Motor neuron (in vitro differentiated cells): ENCODE results near the gene LRRC14B. TPM values are rescaled to one million over a fixed set of nuclear protein-coding genes. Genes with fewer than 3 reads are reported as not detected.

ENCODE experiments used
- ATAC-seq, 8 experiments: fragments of 200-7000 bp; cut with Tn5 transposase; replicated peaks in 6 of 8; 2 replicates each; pipeline ENCODE4 v1.8.0; 2021; ENCODE audit warnings: mild to moderate bottlenecking in 8 of 8, moderate library complexity in 8 of 8
- H3K27ac ChIP-seq, 2 donors: fragments of 250-450 bp; sonication (Bioruptor Pico); 2 replicates each; pipeline ENCODE4 v1.9.0; 2021; ENCODE audit warnings: antibody characterized with exemption in 2 of 2, mild to moderate bottlenecking in 2 of 2, moderate library complexity in 1 of 2
- H3K4me1 ChIP-seq, 2 donors: fragments of 250-450 bp; sonication (Bioruptor Pico); replicated peaks in 1 of 2; 2 replicates each; pipeline ENCODE4 v1.6.1; 2021; ENCODE audit warnings: antibody characterized with exemption in 2 of 2, mild to moderate bottlenecking in 2 of 2, moderate library complexity in 1 of 2
- H3K4me3 ChIP-seq, 5 donors: fragments of 250-450 bp; sonication (Bioruptor Pico); 2 replicates each; pipeline ENCODE4 v1.9.0; 2021; ENCODE audit warnings: antibody characterized with exemption in 5 of 5, mild to moderate bottlenecking in 5 of 5, moderate library complexity in 4 of 5
- WGBS, 10 experiments: fragments of 450-650 bp; shearing (Covaris generic); methylation state at CpG; one replicate each; pipeline ENCODE4 v1.0.0; 2022; 5-methylcytosine and 5-hydroxymethylcytosine counted together
- in situ Hi-C, 9 experiments: fragments of 400-800 bp; cut with MboI; loops; one replicate each; pipeline ENCODE4 v1.15.0; 2021; ENCODE audit warnings: low sequenced_read_pairs in 9 of 9, low pct_unique_long_range_greater_than_20kb in 2 of 9; ENCODE audit not compliant: unreplicated experiment in 9 of 9
- total RNA-seq, 8 experiments: library from RNA; unstranded; fragments of 300-600 nt; gene quantifications; 2 replicates each; pipeline versions ENCODE4 v1.2.3 to v1.2.4, GENCODE V29; 2022

The LRRC14B gene
- total RNA-seq, 8 experiments from 2014 or later = 0.18 to 4.5 (median 0.25) TPM; not detected in 3

GRCh38 chr5:171801-172331, 19.4 kb upstream of the LRRC14B start:
- in situ Hi-C loops = no loop called here
- peak in 1 of 8 experiments; percentile 10 for ATAC-seq
- 67 to 80% methylated on average over 3 to 4 of the region's 23 CpGs; no CpG with 5 or more reads in 8 of the 10 experiments for WGBS, 10 experiments
- H3K4me3 ChIP-seq = no peak overlapping the region
- H3K27ac ChIP-seq = no peak overlapping the region
- peaks cover 16 to 17% of the 10 kb centered on the region in 2 donors for H3K4me1 ChIP-seq

GRCh38 chr5:172421-172820, 18.9 kb upstream of the LRRC14B start:
- no peak for ATAC-seq
- peaks cover 16 to 17% of the 10 kb centered on the region in 2 donors for H3K4me1 ChIP-seq
- 80 to 100% (median 81%) methylated on average over 1 to 7 of the region's 13 CpGs; no CpG with 5 or more reads in 6 of the 10 experiments for WGBS, 10 experiments
- in situ Hi-C loops = no loop called here
- H3K27ac ChIP-seq = no peak overlapping the region
- no peak overlapping the region for H3K4me3 ChIP-seq

GRCh38 chr5:172841-173251, 18.4 kb upstream of the LRRC14B start:
- H3K4me3 ChIP-seq = no peak overlapping the region
- ATAC-seq = no peak
- WGBS, 10 experiments = 51 to 100% (median 78%) methylated on average over 1 to 5 of the region's 17 CpGs; no CpG with 5 or more reads in 2 of the 10 experiments
- in situ Hi-C loops = no loop called here
- H3K4me1 ChIP-seq = peaks cover 16 to 17% of the 10 kb centered on the region in 2 donors
- no peak overlapping the region for H3K27ac ChIP-seq

GRCh38 chr5:173392-174290, 17.7 kb upstream of the LRRC14B start:
- 57 to 95% (median 93%) methylated on average over 4 to 8 of the region's 22 CpGs; no CpG with 5 or more reads in 6 of the 10 experiments for WGBS, 10 experiments
- Histone ChIP-seq H3K4me3 (no peak overlapping the region), H3K27ac (no peak overlapping the region), H3K4me1 (peaks cover 16 to 17% of the 10 kb centered on the region in 2 donors)
- no peak for ATAC-seq
- in situ Hi-C loops = no loop called here

GRCh38 chr5:174291-174600, 17.0 kb upstream of the LRRC14B start:
- Histone ChIP-seq H3K4me3 (no peak overlapping the region), H3K27ac (no peak overlapping the region), H3K4me1 (peaks cover 16 to 17% of the 10 kb centered on the region in 2 donors)
- 33 to 100% (median 50%) methylated on average over 1 to 2 of the region's 5 CpGs; no CpG with 5 or more reads in 7 of the 10 experiments for WGBS, 10 experiments
- ATAC-seq = no peak
- in situ Hi-C loops = no loop called here

- peaks cover 16% of the 10 kb centered on the region in 2 donors for H3K4me1 ChIP-seq
- in situ Hi-C loops = no loop called here
- 0 to 83% methylated on average over 1 to 2 of the region's 16 CpGs; no CpG with 5 or more reads in 8 of the 10 experiments for WGBS, 10 experiments
- H3K4me3 ChIP-seq = no peak overlapping the region
- ATAC-seq = no peak
- no peak overlapping the region for H3K27ac ChIP-seq
These were observed 16.3 kb upstream of the LRRC14B start for GRCh38 chr5:174876-175465.

- ATAC-seq = no peak
- in situ Hi-C loops = no loop called here
- WGBS, 10 experiments = 44 to 100% (median 85%) methylated on average over 1 to 8 of the region's 11 CpGs; no CpG with 5 or more reads in 2 of the 10 experiments
- Histone ChIP-seq H3K4me1 (peaks cover 2% of the 10 kb centered on the region in 2 donors), H3K4me3 (no peak overlapping the region), H3K27ac (no peak overlapping the region)
These were observed 14.9 kb upstream of the LRRC14B start for GRCh38 chr5:176296-176823.

GRCh38 chr5:178110-178509, 13.2 kb upstream of the LRRC14B start:
- no peak overlapping the region for H3K4me3 ChIP-seq
- ATAC-seq = no peak
- 26 to 100% (median 93%) methylated on average over 1 to 5 of the region's 5 CpGs; no CpG with 5 or more reads in 3 of the 10 experiments for WGBS, 10 experiments
- no peak overlapping the region for H3K27ac ChIP-seq
- in situ Hi-C loops = no loop called here
- H3K4me1 ChIP-seq = no peaks in the 10 kb centered on the region

GRCh38 chr5:179401-179800, 11.9 kb upstream of the LRRC14B start:
- whole genome bisulfite sequencing, 10 experiments = 45 to 100% (median 83%) methylated on average over 2 to 7 of the region's 9 CpGs; no CpG with 5 or more reads in 1 of the 10 experiments
- in situ Hi-C loops = no loop called here
- no peak for ATAC-seq
- no peak overlapping the region for H3K27ac ChIP-seq
- H3K4me3 ChIP-seq = no peak overlapping the region
- no peaks in the 10 kb centered on the region for H3K4me1 ChIP-seq

GRCh38 chr5:180286-180918, 10.9 kb upstream of the LRRC14B start:
- Histone ChIP-seq H3K4me1 (no peaks in the 10 kb centered on the region), H3K4me3 (no peak overlapping the region), H3K27ac (no peak overlapping the region)
- in situ Hi-C loops = no loop called here
- peak in 1 of 8 experiments; percentile 53 for ATAC-seq
- 33 to 95% (median 62%) methylated on average over 2 to 9 of the region's 13 CpGs; no CpG with 5 or more reads in 2 of the 10 experiments for WGBS, 10 experiments

GRCh38 chr5:181160-181559, 10.1 kb upstream of the LRRC14B start:
- 27 to 100% (median 96%) methylated on average over 2 to 6 of the region's 9 CpGs; no CpG with 5 or more reads in 5 of the 10 experiments for WGBS, 10 experiments
- Histone ChIP-seq H3K4me1 (no peaks in the 10 kb centered on the region), H3K27ac (no peak overlapping the region), H3K4me3 (no peak overlapping the region)
- no peak for ATAC-seq
- in situ Hi-C loops = no loop called here

- H3K4me1 ChIP-seq = no peaks in the 10 kb centered on the region
- no peak for ATAC-seq
- in situ Hi-C loops = no loop called here
- H3K4me3 ChIP-seq = no peak overlapping the region
- no peak overlapping the region for H3K27ac ChIP-seq
- WGBS, 10 experiments = 97 to 100% methylated on average over 3 to 14 of the region's 22 CpGs; no CpG with 5 or more reads in 8 of the 10 experiments
These were observed 9.7 kb upstream of the LRRC14B start for GRCh38 chr5:181566-181965.
